IPS-15b (cell line): ENCODE data around the gene REC114.
"Not testable (repeated sequence)": the region's sequence is repeated elsewhere in the genome, so short reads cannot be mapped to it uniquely, and the experiment has no call there.

Source experiments
- H3K27me3 ChIP-seq: one replicate; pipeline ENCODE4 v1.6.1; 2013; ENCODE audit warnings: low read length; ENCODE audit not compliant: control insufficient read depth, insufficient read depth
- H3K36me3 ChIP-seq: one replicate; pipeline ENCODE4 v1.6.1; 2013; ENCODE audit warnings: low read length; ENCODE audit not compliant: control insufficient read depth, insufficient read depth
- H3K4me1 ChIP-seq: one replicate; pipeline ENCODE4 v1.6.1; 2013; ENCODE audit warnings: mild to moderate bottlenecking, low read length; ENCODE audit not compliant: control insufficient read depth, insufficient read depth
- H3K4me3 ChIP-seq: one replicate; pipeline ENCODE4 v1.5.1; 2013; ENCODE audit warnings: low read depth, low read length
- H3K9ac ChIP-seq: one replicate; pipeline ENCODE4 v1.6.1; 2013; ENCODE audit warnings: low read depth, mild to moderate bottlenecking, low read length
- H3K9me3 ChIP-seq: one replicate; pipeline ENCODE4 v1.6.1; 2013; ENCODE audit warnings: mild to moderate bottlenecking, low read length; ENCODE audit not compliant: control insufficient read depth, insufficient read depth

REC114 gene

GRCh38 chr15:73457334-73457733 is 14.4 kb downstream of the REC114 start:
- Histone ChIP-seq H3K4me3 (no peak overlapping the region), H3K4me1 (peaks cover 3% of the 10 kb centered on the region), H3K9ac (no peak overlapping the region), H3K36me3 (no peaks in the 10 kb centered on the region), H3K27me3 (no peaks in the 10 kb centered on the region), H3K9me3 (no peaks in the 10 kb centered on the region)

- Histone ChIP-seq H3K36me3 (no peaks in the 10 kb centered on the region), H3K9ac (no peak overlapping the region), H3K27me3 (no peaks in the 10 kb centered on the region), H3K4me3 (no peak overlapping the region), H3K4me1 (peaks cover 3% of the 10 kb centered on the region), H3K9me3 (no peaks in the 10 kb centered on the region)
These were observed 17.7 kb downstream of the REC114 start for GRCh38 chr15:73460662-73461061.

GRCh38 chr15:73464602-73465001 is 21.6 kb downstream of the REC114 start:
- Histone ChIP-seq H3K36me3 (no peaks in the 10 kb centered on the region), H3K27me3 (no peaks in the 10 kb centered on the region), H3K4me1 (no peaks in the 10 kb centered on the region), H3K9me3 (no peaks in the 10 kb centered on the region), H3K9ac (no peak overlapping the region), H3K4me3 (no peak overlapping the region)

DNA sequence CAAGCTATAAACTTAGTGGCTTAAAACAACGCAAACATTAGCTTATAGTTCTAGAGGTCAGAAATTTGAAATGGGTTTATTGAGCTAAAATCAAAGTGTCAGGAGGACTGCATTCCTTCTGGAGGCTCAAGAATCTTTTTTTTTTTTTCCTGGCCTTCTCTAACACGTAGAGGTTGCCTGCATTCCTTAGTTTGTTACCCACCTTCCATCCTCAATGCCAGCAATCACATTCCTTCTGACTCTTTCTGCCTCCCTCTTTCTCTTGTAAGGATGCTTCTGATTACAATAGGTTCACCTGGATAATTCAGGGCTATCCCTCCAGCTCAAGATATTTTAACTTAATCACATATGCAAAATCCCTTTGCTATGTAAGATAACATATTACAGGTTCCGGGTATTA is 24.8 kb downstream of the REC114 start:
- no peaks in the 10 kb centered on the region for H3K27me3 ChIP-seq
- no peaks in the 10 kb centered on the region for H3K4me1 ChIP-seq
- no peaks in the 10 kb centered on the region for H3K9me3 ChIP-seq

GRCh38 chr15:73474785-73475184 is 31.8 kb downstream of the REC114 start:
- no peaks in the 10 kb centered on the region for H3K9me3 ChIP-seq

More for the DNA sequence above, 24.8 kb downstream of the REC114 start:
- Histone ChIP-seq H3K36me3 (no peaks in the 10 kb centered on the region), H3K4me3 (no peak overlapping the region), H3K9ac (no peak overlapping the region)

GRCh38 chr15:73476704-73477216 is 33.8 kb downstream of the REC114 start:
- H3K27me3 ChIP-seq = no peaks in the 10 kb centered on the region
- H3K36me3 ChIP-seq = no peaks in the 10 kb centered on the region
- no peaks in the 10 kb centered on the region for H3K4me1 ChIP-seq
- H3K9ac ChIP-seq = no peak overlapping the region
- H3K9me3 ChIP-seq = no peaks in the 10 kb centered on the region
- H3K4me3 ChIP-seq = no peak overlapping the region

More at GRCh38 chr15:73474785-73475184, 31.8 kb downstream of the REC114 start:
- no peaks in the 10 kb centered on the region for H3K27me3 ChIP-seq
- H3K9ac ChIP-seq = no peak overlapping the region
- H3K4me3 ChIP-seq = no peak overlapping the region
- H3K36me3 ChIP-seq = no peaks in the 10 kb centered on the region
- no peaks in the 10 kb centered on the region for H3K4me1 ChIP-seq

DNA sequence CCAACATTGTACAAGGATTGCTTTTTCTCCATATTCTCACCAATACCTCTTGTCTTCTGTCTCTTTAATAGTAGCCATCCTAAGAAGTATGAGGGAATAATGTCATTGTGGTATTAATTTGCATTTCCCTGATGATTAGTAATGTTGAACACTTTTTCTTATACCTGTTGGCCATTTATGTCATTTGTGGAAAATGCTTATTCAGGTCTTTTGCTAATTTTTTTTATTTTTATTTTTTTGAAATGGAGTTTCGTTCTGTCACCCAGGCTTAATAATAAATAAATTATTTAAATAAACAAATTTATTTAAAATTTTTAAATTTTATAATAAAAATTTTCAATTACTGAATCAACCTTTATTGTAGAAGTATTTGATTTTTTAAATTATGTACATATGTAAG is 37.1 kb downstream of the REC114 start:
- Histone ChIP-seq H3K27me3 (no peaks in the 10 kb centered on the region), H3K36me3 (no peaks in the 10 kb centered on the region)

DNA sequence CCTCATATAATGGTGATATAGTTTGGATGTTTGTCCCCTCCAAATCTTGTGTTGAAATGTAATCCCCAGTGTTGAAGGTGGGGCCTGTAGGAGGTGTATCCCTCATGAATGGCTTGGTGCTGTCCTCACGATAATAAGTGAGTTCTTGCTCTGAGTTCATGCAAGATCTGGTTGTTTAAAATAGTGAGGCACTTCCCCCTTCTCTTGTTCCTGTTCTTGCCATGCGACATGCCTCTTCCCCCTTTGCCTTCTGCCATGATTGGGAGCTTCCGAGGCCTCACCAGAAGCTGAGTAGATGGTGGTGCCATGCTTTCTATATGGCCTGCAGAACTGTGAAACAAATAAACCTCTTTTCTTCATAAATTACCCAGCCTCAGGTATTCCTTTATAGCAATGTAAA is 39.2 kb downstream of the REC114 start:
- Histone ChIP-seq H3K27me3 (no peaks in the 10 kb centered on the region), H3K36me3 (no peaks in the 10 kb centered on the region), H3K9me3 (no peaks in the 10 kb centered on the region), H3K4me1 (no peaks in the 10 kb centered on the region), H3K9ac (no peak overlapping the region), H3K4me3 (no peak overlapping the region)

More for the DNA sequence above, 37.1 kb downstream of the REC114 start:
- Histone ChIP-seq H3K4me1 (no peaks in the 10 kb centered on the region), H3K9ac (no peak overlapping the region), H3K9me3 (no peaks in the 10 kb centered on the region), H3K4me3 (no peak overlapping the region)

GRCh38 chr15:73483053-73483452 is 40.1 kb downstream of the REC114 start:
- no peaks in the 10 kb centered on the region for H3K27me3 ChIP-seq
- no peaks in the 10 kb centered on the region for H3K36me3 ChIP-seq
- H3K4me1 ChIP-seq = no peaks in the 10 kb centered on the region
- no peak overlapping the region for H3K9ac ChIP-seq
- no peaks in the 10 kb centered on the region for H3K9me3 ChIP-seq
- H3K4me3 ChIP-seq = no peak overlapping the region

- Histone ChIP-seq H3K4me3 (no peak overlapping the region), H3K9ac (no peak overlapping the region), H3K36me3 (no peaks in the 10 kb centered on the region), H3K27me3 (no peaks in the 10 kb centered on the region), H3K4me1 (no peaks in the 10 kb centered on the region), H3K9me3 (no peaks in the 10 kb centered on the region)
These were observed 42.4 kb downstream of the REC114 start for GRCh38 chr15:73485372-73485771.

DNA sequence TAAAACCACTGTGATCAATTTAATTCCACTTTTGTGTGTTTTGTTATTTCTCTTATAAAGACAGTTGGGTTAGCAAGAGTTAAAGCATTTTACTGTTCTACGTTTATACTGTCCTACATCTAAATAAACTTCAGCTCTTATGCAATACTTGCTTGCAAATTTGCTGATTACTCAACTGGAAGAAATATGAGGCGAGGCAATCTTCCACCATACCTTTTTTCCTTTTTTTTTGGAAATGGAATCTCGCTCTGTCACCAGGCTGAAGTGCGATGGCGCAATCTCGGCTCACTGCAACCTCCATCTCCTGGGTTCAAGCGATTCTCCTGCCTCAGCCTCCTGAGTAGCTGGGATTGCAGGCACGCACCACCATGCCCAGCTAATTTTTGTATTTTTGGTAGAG is 42.9 kb downstream of the REC114 start:
- not testable (repeated sequence) for H3K4me1 ChIP-seq, H3K27me3 ChIP-seq, H3K36me3 ChIP-seq, H3K4me3 ChIP-seq, H3K9ac ChIP-seq, H3K9me3 ChIP-seq

DNA sequence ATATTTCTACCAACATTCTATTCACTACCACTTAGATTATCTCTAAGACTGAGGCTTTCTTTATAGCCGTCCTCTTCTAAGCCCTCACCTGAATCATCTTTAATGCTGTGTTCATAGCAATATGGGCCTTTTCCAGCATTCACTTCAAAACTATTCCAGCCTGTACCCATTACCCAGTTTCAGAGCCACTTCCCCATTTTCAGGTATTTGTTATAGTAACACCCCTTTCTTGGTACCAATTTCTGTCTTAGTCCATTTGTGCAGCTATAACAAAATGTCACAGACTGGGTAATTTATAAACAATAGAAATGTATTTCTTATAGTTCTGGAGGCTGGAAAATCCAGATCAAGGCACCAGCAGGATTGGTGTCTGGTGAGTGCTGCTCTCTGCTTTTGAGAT is 45.7 kb downstream of the REC114 start:
- Histone ChIP-seq H3K36me3 (no peaks in the 10 kb centered on the region), H3K9ac (no peak overlapping the region), H3K9me3 (no peaks in the 10 kb centered on the region), H3K4me3 (no peak overlapping the region), H3K4me1 (no peaks in the 10 kb centered on the region), H3K27me3 (no peaks in the 10 kb centered on the region)
